Measurements from ENCODE around the gene TBC1D4. TPM values are rescaled to one million over a fixed set of nuclear protein-coding genes. Genes with fewer than 3 reads are reported as not detected.

TBC1D4 gene
- total and polyA plus RNA-seq, 10 of the 15 experiments (the other 5 are each of a cell fraction or from before 2014, with no cell fraction given) = 11.0 to 38.6 (median 25.5) TPM

DNA sequence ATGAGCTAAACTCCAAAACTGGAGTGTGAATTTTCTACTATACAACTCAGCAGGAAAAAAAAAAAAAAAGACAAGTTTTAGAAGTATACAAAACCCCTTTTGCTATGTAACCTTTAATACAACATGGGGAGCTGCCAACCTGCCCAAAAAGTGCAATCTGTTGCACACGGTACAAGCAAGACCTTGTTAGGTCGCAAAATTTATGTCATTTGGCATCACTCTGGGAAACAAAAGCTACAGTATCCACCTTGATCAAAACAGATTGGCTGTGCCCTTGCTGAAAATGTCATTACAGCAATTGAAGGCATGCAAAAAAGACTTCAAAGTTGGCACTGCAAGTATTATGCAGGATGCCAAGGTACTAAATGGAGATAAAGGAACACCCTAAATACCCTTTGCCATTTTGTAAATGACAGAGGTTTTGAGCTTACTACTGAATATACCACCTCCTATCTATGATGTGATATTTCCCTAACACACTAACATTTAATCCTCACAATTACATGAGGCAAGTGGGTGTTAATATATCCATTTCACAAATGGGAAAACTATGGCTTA lies 150.1 kb downstream of the TBC1D4 start (continued):
- TF ChIP-seq, protein P1, sequence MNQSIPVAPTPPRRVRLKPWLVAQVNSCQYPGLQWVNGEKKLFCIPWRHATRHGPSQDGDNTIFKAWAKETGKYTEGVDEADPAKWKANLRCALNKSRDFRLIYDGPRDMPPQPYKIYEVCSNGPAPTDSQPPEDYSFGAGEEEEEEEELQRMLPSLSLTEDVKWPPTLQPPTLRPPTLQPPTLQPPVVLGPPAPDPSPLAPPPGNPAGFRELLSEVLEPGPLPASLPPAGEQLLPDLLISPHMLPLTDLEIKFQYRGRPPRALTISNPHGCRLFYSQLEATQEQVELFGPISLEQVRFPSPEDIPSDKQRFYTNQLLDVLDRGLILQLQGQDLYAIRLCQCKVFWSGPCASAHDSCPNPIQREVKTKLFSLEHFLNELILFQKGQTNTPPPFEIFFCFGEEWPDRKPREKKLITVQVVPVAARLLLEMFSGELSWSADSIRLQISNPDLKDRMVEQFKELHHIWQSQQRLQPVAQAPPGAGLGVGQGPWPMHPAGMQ (IDR thresholded peaks at IDR 0.05; ENCODE audit: borderline replicate concordance) = no peak
- TF ChIP-seq SMAD5 (IDR thresholded peaks at IDR 0.05; ENCODE audit: low read depth) (no peak), PML (IDR thresholded peaks at IDR 0.05; ENCODE audit: low read length) (no peak)
- TF ChIP-seq, protein P2, sequence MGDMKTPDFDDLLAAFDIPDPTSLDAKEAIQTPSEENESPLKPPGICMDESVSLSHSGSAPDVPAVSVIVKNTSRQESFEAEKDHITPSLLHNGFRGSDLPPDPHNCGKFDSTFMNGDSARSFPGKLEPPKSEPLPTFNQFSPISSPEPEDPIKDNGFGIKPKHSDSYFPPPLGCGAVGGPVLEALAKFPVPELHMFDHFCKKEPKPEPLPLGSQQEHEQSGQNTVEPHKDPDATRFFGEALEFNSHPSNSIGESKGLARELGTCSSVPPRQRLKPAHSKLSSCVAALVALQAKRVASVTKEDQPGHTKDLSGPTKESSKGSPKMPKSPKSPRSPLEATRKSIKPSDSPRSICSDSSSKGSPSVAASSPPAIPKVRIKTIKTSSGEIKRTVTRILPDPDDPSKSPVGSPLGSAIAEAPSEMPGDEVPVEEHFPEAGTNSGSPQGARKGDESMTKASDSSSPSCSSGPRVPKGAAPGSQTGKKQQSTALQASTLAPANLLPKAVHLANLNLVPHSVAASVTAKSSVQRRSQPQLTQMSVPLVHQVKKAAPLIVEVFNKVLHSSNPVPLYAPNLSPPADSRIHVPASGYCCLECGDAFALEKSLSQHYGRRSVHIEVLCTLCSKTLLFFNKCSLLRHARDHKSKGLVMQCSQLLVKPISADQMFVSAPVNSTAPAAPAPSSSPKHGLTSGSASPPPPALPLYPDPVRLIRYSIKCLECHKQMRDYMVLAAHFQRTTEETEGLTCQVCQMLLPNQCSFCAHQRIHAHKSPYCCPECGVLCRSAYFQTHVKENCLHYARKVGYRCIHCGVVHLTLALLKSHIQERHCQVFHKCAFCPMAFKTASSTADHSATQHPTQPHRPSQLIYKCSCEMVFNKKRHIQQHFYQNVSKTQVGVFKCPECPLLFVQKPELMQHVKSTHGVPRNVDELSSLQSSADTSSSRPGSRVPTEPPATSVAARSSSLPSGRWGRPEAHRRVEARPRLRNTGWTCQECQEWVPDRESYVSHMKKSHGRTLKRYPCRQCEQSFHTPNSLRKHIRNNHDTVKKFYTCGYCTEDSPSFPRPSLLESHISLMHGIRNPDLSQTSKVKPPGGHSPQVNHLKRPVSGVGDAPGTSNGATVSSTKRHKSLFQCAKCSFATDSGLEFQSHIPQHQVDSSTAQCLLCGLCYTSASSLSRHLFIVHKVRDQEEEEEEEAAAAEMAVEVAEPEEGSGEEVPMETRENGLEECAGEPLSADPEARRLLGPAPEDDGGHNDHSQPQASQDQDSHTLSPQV (IDR thresholded peaks at IDR 0.05) = no peak
- TF ChIP-seq, protein P3, sequence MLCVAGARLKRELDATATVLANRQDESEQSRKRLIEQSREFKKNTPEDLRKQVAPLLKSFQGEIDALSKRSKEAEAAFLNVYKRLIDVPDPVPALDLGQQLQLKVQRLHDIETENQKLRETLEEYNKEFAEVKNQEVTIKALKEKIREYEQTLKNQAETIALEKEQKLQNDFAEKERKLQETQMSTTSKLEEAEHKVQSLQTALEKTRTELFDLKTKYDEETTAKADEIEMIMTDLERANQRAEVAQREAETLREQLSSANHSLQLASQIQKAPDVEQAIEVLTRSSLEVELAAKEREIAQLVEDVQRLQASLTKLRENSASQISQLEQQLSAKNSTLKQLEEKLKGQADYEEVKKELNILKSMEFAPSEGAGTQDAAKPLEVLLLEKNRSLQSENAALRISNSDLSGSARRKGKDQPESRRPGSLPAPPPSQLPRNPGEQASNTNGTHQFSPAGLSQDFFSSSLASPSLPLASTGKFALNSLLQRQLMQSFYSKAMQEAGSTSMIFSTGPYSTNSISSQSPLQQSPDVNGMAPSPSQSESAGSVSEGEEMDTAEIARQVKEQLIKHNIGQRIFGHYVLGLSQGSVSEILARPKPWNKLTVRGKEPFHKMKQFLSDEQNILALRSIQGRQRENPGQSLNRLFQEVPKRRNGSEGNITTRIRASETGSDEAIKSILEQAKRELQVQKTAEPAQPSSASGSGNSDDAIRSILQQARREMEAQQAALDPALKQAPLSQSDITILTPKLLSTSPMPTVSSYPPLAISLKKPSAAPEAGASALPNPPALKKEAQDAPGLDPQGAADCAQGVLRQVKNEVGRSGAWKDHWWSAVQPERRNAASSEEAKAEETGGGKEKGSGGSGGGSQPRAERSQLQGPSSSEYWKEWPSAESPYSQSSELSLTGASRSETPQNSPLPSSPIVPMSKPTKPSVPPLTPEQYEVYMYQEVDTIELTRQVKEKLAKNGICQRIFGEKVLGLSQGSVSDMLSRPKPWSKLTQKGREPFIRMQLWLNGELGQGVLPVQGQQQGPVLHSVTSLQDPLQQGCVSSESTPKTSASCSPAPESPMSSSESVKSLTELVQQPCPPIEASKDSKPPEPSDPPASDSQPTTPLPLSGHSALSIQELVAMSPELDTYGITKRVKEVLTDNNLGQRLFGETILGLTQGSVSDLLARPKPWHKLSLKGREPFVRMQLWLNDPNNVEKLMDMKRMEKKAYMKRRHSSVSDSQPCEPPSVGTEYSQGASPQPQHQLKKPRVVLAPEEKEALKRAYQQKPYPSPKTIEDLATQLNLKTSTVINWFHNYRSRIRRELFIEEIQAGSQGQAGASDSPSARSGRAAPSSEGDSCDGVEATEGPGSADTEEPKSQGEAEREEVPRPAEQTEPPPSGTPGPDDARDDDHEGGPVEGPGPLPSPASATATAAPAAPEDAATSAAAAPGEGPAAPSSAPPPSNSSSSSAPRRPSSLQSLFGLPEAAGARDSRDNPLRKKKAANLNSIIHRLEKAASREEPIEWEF (IDR thresholded peaks at IDR 0.05; ENCODE audit: insufficient replicate concordance, low read depth, low read length) = no peak

All from GM12878 (cell line).